Neural progenitor cell (in vitro differentiated cells): ENCODE results near the gene RAB3IL1.

Experiments
- CTCF ChIP-seq: fragments of 200-600 bp; sonication (generic); IDR thresholded peaks from 2 replicates; pipeline ENCODE4 v1.5.1; 2017; ENCODE audit warnings: antibody characterized with exemption, mild to moderate bottlenecking
- EZH2 ChIP-seq: fragments of 200-600 bp; sonication (generic); IDR thresholded peaks from 2 replicates; pipeline ENCODE4 v1.6.1; 2017; ENCODE audit warnings: antibody characterized with exemption, mild to moderate bottlenecking, moderate library complexity

GRCh38 chr11:61912530-61912898 is 4.9 kb downstream of the RAB3IL1 start:
- TF ChIP-seq CTCF = no peak
- TF ChIP-seq EZH2 = no peak
